DND-41 (cell line): ENCODE measurements around the gene RAP1B.

Source experiments
- ATAC-seq: fragments of 200-7000 bp; cut with Tn5 transposase; 3 replicates; pipeline ENCODE4 v1.9.1; 2021; ENCODE audit warnings: low read depth; ENCODE audit not compliant: insufficient read depth
- DNase-seq: peaks from one replicate; pipeline ENCODE4 v3.0.0-alpha.2; 2020
- H2AFZ ChIP-seq: 2 replicates; pipeline ENCODE4 v1.6.0; 2012; ENCODE audit warnings: low read depth, low read length
- H3K27ac ChIP-seq: 2 replicates; pipeline ENCODE4 v1.5.1; 2012; ENCODE audit warnings: low read length, inconsistent platforms
- H3K27me3 ChIP-seq: fragments of 200-600 bp; sonication (generic); 2 replicates; pipeline ENCODE4 v1.6.0; 2012; ENCODE audit warnings: low read length, mild to moderate bottlenecking, inconsistent platforms; ENCODE audit not compliant: insufficient read depth, poor library complexity
- H3K36me3 ChIP-seq: 2 replicates; pipeline ENCODE4 v1.5.1; 2012; ENCODE audit warnings: low read length, inconsistent platforms; ENCODE audit not compliant: insufficient read depth
- H3K4me1 ChIP-seq: 2 replicates; pipeline ENCODE4 v1.5.1; 2012; ENCODE audit warnings: mild to moderate bottlenecking, low read length; ENCODE audit not compliant: insufficient read depth
- H3K4me2 ChIP-seq: 2 replicates; pipeline ENCODE4 v1.6.0; 2012; ENCODE audit warnings: mild to moderate bottlenecking, moderate library complexity, low read length, inconsistent platforms; ENCODE audit not compliant: insufficient read depth
- H3K4me3 ChIP-seq, 2 experiments: fragments of 200-600 bp in 1 of 2; shearing (Covaris generic) in 1 of 2; 2 replicates each; pipeline ENCODE4 v1.5.1; 2012 to 2016; ENCODE audit warnings: inconsistent platforms in 2 of 2, low read length in 2 of 2, mild to moderate bottlenecking in 2 of 2, low read depth in 1 of 2, moderate library complexity in 1 of 2
- H3K79me2 ChIP-seq: 2 replicates; pipeline ENCODE4 v1.6.0; 2012; ENCODE audit warnings: low read length, inconsistent platforms; ENCODE audit not compliant: insufficient read depth
- H3K9ac ChIP-seq: 2 replicates; pipeline ENCODE4 v1.6.0; 2012; ENCODE audit warnings: low read depth, mild to moderate bottlenecking, inconsistent platforms, low read length, moderate library complexity
- H3K9me3 ChIP-seq: 2 replicates; pipeline ENCODE4 v1.5.1; 2012; ENCODE audit warnings: low read length, moderate library complexity, mild to moderate bottlenecking, inconsistent platforms; ENCODE audit not compliant: insufficient read depth, severe bottlenecking
- H4K20me1 ChIP-seq: 2 replicates; pipeline ENCODE4 v1.6.0; 2012; ENCODE audit warnings: low read length; ENCODE audit not compliant: insufficient read depth
- EZH2 ChIP-seq: IDR thresholded peaks from 3 replicates; pipeline ENCODE4 v1.6.1; 2012; ENCODE audit warnings: borderline replicate concordance, low read depth, mild to moderate bottlenecking, moderate library complexity, low read length, inconsistent platforms; ENCODE audit not compliant: severe bottlenecking
- TF ChIP-seq, protein P1 (sequence below): IDR thresholded peaks from 2 replicates; pipeline ENCODE4 v1.5.1; 2012; ENCODE audit warnings: borderline replicate concordance, low read length, moderate library complexity, mild to moderate bottlenecking; ENCODE audit not compliant: poor library complexity, severe bottlenecking; ENCODE audit errors: extremely low read depth

RAP1B gene

DNA sequence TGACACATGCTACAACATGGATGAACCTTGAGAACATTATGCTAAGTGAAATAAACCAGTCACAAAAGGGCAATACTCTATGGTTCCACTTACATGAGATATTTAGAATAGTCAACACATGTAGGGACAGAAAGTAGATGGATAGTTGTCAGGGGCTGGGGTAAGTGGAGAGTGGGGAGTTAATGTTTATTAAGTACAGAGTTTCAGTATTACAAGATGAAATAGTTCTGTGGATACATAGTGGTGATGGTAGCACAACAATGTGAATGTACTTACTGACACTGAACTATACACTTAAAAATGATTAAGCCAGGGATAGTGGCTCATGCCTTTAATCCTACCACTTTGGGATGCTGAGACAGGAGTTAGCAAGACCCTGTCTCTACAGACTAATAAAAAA, 84.8 kb downstream of the RAP1B start:
- H4K20me1 ChIP-seq, result no peaks in the 10 kb centered on the region
- peaks cover 3% of the 10 kb centered on the region for H3K79me2 ChIP-seq
- peaks cover 82% of the 10 kb centered on the region for H3K36me3 ChIP-seq
- ATAC-seq (no peak), DNase-seq (no peak)
- H2AFZ ChIP-seq, result no peak overlapping the region
- no peaks in the 10 kb centered on the region for H3K27me3 ChIP-seq
- H3K27ac ChIP-seq, result no peak overlapping the region
- no peaks in the 10 kb centered on the region for H3K4me1 ChIP-seq
- no peak overlapping the region for H3K9ac ChIP-seq
- TF ChIP-seq EZH2, result no peak
- TF ChIP-seq, protein P1, sequence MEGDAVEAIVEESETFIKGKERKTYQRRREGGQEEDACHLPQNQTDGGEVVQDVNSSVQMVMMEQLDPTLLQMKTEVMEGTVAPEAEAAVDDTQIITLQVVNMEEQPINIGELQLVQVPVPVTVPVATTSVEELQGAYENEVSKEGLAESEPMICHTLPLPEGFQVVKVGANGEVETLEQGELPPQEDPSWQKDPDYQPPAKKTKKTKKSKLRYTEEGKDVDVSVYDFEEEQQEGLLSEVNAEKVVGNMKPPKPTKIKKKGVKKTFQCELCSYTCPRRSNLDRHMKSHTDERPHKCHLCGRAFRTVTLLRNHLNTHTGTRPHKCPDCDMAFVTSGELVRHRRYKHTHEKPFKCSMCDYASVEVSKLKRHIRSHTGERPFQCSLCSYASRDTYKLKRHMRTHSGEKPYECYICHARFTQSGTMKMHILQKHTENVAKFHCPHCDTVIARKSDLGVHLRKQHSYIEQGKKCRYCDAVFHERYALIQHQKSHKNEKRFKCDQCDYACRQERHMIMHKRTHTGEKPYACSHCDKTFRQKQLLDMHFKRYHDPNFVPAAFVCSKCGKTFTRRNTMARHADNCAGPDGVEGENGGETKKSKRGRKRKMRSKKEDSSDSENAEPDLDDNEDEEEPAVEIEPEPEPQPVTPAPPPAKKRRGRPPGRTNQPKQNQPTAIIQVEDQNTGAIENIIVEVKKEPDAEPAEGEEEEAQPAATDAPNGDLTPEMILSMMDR, result no peak
- H3K9me3 ChIP-seq, result no peaks in the 10 kb centered on the region
- H3K4me3 ChIP-seq, result no peak overlapping the region
- H3K4me2 ChIP-seq, result no peak overlapping the region

DNA sequence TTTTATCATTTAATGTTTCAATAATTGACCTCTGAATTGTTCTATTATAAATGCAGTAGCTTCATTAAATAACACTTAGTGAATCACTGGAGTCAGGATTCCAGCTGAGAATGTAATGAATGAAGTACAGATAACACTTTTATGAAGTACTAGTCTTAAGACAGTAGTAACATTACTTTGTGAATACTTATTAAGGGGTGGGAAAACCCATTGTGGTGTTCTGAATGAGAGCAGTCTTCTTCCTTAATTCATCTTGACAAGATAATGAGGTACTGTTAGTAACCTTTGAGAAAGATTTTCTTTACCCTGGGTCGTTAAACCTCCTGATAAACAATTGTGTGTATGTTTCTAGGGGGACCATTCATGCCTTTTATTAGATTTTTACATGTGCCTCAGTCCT, 88.8 kb downstream of the RAP1B start:
- peaks cover 70% of the 10 kb centered on the region for H3K36me3 ChIP-seq
- ATAC-seq, result no peak

More for the DNA sequence above, 88.8 kb downstream of the RAP1B start:
- H2AFZ ChIP-seq, result no peak overlapping the region
- H3K27me3 ChIP-seq, result no peaks in the 10 kb centered on the region
- H3K9ac ChIP-seq, result no peak overlapping the region
- H3K9me3 ChIP-seq, result no peaks in the 10 kb centered on the region
- DNase-seq, result no peak
- no peak overlapping the region for H3K4me2 ChIP-seq
- H3K4me3 ChIP-seq, result no peak overlapping the region
- no peaks in the 10 kb centered on the region for H4K20me1 ChIP-seq
- H3K27ac ChIP-seq, result no peak overlapping the region
- TF ChIP-seq, protein P1, result no peak
- no peak for TF ChIP-seq EZH2
- H3K4me1 ChIP-seq, result no peaks in the 10 kb centered on the region
- no peaks in the 10 kb centered on the region for H3K79me2 ChIP-seq
